GM19468 (cell line): Measurements from ENCODE around the gene PKNOX2.

Experiments
- ATAC-seq: cut with Tn5 transposase; IDR thresholded peaks from one replicate; pipeline ENCODE4 v1.9.1; 2021; ENCODE audit warnings: mild to moderate bottlenecking, moderate library complexity, moderate number of reproducible peaks; ENCODE audit not compliant: unreplicated experiment; ENCODE audit errors: extremely low read depth

PKNOX2 gene

DNA sequence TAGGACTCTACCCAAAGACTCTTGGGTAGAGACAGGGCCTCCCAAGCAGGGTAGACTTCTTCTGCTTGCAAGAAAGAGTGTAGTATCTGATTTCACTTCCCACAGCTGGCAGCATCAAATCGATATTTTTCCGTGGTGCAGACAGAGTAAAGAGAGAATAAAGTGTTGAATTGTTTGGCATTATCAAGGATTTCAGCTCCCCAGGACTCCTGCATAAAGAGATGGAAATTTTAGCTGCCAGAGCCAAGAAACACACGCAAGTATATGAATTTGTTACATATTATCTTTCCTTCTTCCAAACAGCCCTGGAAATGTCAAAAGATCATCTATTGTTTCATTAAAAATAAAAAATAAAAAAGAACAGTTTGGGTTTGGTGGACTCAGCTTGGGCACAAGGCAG lies 136.8 kb downstream of the PKNOX2 start:
- no peak for ATAC-seq

DNA sequence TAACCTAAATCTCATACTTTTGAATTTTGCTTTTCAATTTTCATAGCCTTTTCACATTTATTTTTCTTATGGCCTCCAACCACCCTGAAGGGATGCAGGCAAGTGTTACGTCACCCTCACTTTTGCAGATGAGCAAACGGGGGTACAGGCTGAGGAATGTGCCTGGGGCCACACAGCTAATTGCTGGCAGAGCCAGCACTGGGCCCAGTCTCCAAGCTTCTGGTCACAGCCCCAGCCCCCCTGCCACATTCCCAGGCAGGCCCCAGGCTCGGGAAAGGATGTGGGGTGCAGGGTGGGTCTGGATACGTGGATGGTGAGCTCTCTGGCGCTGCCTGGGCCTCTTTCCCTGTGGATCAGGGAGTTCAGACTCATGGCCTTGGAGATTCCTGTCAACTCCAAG lies 138.6 kb downstream of the PKNOX2 start:
- ATAC-seq, result no peak

DNA sequence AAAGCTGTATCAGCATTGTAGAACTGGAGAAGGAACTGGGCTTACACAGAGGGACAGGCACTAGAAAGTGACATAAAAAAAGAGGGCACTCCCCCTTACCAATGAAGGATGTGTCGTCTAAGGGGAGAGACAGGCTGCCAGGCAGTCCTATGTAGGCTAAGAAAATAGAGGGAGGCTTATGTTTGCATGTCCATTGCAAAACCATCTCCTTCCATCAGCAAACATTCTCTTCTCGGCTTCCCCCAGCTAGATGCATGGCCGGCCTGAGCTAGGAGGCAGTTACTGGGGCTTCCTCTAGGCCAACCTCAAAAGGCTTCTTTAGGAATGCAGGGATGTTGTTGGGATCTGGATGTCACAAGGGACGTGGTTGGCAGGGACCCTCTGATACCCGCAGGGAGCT lies 139.1 kb downstream of the PKNOX2 start:
- no peak for ATAC-seq

DNA sequence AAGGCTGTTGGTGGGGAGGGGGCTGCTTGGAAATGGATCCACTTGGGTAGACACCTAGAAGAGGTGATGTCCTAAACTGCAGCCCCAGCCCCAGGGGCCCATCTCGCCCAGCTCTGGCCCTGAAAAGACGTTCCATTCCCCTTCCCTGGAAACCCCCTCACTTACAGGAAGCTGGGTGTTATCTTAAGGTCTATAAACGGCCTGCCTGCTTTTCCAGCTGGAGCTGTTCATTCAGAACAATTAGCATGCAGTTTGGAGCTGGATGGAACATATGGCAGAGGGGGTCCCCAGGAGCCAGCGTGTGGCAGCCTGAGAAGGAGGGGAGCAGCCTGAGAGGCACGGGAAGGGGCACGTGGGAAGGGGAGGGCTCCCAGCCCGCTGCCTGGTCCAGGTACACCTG lies 139.6 kb downstream of the PKNOX2 start:
- no peak for ATAC-seq

DNA sequence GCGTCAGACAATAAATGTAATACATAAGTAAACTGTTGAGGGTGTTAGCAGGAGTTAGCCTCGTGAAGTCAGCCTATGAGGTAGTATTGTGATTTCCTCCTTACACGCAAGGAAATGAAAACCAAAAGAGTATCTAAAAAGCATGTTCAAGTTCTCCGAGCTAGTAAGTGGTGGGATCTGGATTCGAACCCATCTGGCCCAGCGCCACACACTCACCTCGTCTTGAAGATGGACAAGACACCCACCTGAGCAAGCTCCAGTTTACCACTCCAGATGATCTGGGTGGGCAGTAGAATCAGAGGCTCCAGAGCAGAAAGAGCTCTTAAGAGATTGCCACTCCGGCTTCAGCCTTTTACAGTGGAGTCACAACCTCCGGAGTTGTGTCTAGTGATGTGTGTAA lies 140.3 kb downstream of the PKNOX2 start:
- no peak for ATAC-seq

DNA sequence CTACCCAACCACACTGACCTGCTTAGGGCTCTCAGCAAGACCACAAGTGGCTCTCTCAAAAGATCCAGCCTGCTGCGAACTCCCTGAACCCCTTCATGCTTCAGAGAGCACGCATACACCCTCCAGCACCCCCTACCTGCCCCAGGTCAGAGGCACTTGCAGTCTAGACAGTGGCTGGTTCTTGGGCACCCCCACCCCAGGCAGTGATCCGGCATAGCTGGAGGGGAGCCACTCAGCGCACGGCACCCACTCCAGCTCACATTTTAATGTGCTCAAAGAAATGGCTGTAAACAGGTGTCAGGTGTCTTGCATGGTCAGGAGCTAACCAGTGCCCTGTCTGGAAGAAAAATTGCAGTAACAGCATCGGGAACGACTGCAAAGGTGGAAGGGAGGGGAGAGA lies 140.8 kb downstream of the PKNOX2 start:
- ATAC-seq, result no peak

DNA sequence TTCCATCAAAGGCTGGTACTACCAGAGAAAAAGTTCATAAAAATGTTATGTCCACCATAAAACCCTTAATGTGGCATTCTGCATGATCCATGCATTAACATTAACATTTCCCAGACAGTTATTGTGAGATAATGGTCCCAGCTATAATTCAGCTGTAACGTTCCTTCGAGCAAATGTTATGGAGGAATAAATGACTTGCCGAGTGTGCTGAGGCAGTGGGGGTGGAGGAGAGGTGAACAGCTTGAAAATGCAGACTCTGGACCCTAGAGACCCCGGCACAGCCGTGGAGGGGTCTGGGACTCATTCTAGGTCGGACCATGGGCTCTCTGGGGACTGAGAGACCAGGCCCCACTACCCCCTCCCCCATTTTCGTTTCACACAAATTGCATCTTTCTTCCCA lies 141.9 kb downstream of the PKNOX2 start:
- ATAC-seq, result no peak

DNA sequence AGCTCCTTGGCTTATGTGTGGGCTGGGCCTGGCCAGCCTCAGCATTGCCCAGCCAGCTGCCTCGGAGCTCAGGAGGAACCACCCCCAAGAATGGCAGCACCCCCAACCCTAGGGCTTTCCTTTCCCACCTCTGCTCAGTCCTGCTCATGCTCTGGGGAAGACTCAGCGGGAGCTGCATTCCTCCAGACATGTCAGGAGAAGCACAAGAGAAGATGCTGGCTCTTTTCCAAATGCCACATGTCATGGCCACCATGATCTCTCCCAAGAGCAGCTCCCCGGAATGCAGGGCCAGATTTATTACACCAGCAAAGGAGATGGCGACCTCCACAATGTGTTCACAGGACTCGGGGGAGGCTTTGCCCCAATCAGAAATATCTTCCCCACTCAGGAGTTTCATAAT lies 143.7 kb downstream of the PKNOX2 start:
- ATAC-seq, result no peak

DNA sequence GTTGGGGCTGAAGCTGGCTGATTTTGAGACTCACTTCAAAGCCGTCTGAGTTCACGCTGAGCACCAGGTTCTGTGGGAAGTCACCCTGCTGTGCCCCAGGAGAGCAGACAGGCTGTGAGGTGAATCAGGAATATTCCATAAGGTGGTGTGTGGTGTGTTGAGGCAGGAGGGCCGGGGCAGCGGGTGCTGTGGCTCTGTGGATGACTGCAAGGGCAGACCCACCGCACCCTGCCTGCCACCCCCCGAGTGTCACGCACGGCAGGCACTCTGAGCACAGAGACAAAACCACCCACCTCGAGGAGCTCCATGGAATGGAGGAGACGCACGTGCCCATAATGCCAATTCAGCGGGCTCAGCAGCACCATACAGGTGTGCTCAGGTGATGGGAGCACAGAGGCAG lies 147.8 kb downstream of the PKNOX2 start:
- ATAC-seq, result no peak

DNA sequence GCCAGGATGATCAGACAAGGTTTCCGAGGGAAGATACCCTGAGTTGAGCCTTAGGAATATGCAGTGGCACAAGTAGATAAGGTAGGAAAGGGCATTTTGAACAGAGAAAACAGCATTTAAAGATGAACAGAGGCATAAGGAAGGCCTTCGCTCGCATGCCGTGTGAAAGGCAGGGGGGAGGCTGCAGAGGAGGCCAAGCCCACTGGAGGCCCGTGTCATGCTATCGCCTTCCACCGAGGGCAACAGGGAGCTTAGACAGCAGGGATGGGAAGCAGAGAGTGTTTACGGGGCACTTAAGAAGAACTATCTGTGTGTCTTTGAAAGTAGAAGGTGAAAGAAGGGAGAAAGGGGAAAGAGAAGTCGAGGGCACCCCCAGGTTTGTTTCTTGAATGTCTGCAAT lies 148.3 kb downstream of the PKNOX2 start:
- no peak for ATAC-seq

DNA sequence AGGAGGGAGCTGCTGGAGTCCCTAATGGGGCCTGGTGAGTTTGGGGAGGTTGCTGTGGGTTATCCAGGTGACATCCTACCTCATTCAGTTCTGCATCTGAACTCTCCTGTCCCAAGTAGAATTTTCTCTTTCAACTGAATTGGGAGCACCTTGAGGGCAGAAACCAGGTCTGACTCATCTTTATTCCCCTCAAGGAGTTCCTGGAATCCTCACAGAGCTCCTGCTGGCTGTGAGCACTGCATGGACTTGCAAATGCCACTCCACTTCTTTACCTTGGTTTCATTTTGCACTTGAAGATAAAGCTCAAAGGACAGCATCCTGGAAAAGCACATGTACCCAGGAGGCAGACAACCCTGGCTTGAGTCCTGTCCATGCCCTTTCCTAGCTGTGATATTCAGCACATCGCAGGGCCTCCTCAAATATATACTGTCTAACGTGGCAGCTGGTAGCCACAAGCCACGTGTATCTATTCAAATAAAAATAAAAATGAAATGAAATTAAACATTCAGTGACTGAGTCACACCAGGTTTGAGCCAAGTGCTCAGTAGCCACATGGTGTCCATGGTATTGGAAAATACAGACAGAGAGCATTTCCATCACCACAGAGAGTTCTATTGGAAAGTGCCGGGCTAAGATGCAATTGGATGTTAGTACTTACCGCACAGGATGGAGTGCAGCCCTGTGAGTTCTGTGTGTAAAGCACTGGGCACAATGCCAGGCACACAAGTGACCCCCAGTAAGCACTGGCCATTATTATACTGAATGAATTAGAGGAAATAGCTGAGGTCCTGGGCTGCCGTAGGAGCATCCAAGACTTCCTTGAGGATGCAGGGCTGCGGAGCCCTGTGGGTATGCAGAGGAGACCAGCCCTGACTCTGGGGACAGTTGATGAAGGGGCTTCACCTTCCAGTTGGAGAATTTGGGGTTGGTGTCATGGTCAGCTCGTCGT lies 149.0 kb downstream of the PKNOX2 start:
- ATAC-seq, result no peak

DNA sequence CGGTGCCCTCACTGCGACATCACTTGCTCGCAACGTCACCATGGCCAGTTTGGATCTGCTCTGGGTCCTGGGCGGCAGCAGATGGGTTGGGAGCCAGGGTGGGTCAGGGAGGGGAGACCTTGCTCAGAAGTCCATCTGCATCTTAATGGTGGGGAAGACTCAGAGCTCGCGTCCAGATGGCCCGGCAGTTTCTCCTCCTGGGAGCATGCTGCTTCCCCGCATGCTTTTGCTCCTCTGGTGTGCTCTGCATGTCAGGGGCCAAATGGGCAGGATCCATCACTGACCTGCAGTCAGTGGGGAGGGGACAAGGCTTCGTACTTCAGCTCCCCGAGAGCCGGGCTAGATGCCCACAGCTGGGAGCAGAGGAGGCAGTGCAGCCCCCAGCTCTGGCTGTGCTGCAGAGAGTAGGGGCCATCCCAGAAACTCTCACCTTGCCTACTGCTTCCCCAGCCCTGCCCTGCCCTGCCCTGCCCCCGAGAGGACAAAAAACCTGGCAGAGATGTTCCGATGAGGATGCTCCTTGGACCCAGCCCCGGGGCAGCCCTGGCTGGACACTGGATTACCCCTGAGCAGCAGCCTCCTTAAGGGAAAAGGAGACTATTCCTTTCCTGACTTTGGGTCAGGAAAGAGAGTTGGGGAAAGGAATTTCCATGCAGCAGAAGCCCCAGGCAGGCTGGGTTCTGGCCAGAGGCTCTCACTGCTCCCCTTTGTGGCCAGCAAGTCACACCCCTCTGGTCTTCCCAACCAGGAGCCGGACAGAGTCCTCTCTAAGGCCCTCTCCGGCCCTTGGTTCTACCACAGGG lies 149.9 kb downstream of the PKNOX2 start:
- ATAC-seq, result no peak

DNA sequence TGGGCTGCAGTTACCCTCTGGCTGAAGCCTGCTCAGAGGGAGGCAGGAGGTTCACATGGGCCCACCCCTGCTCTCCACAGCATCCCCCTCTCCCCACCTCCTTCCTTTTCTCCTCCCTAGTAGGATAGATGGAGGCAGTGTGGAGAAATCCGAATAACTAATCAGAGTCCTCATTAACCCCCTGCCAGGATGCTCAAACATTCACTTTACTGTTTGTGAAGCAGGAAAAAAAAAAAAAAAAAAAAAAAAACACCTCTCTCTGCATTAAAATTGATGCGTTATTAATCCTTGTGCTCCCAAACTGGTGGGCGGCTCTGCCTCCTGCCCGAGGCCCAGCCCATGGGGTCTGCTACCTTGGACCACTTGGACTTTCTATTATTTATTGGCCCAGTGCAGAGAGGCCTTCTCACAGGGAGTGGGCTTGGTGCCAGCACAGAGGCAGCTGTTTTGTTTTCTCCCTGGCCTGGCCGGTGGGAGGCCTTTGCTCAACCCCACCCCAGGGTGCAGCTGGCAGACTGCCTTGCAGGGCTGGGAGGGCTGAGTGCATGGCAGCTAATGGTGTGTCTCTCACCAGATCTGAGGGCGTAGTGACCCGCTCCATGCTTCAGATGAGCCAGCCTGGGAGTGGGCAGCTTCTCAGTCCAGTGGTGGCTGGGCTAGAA lies 150.7 kb downstream of the PKNOX2 start:
- no peak for ATAC-seq

DNA sequence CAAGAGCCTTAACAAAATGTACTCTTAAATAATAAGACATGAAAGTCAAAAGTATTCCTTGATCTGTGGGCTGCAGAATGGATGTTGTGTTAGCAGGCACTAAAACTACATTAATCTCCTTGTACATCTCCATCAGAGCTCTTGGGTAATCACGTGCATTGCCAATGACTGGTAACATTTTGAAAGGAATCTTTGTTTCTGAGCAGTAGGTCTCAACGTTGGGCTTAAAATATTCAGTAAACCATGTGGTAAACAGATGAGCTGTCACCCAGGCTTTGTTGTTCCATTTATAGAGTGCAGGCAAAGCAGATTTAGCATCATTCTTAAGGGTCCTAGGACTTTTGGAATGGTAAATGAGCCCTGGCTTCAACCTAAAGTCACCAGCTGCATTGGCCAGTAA lies 152.9 kb downstream of the PKNOX2 start:
- ATAC-seq, result no peak

DNA sequence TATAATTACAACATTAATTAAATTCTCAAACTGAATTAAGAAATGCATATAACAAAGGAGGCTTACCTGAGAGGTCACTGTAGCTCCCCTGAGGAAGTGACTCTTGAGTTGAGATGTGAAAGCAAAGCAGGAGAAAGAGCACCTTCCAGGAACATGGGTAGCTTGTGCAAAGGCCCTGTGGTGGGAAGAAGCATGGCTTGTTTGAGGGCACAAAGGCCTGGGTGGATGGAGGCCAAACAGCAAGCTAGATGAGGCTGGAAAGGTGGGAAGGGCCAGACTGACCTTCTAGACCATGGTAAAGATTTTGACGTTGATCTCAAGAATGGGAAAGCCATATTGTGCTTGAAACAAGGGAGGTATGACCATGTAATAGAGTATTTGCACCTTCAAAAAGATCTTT lies 155.1 kb downstream of the PKNOX2 start:
- no peak for ATAC-seq

DNA sequence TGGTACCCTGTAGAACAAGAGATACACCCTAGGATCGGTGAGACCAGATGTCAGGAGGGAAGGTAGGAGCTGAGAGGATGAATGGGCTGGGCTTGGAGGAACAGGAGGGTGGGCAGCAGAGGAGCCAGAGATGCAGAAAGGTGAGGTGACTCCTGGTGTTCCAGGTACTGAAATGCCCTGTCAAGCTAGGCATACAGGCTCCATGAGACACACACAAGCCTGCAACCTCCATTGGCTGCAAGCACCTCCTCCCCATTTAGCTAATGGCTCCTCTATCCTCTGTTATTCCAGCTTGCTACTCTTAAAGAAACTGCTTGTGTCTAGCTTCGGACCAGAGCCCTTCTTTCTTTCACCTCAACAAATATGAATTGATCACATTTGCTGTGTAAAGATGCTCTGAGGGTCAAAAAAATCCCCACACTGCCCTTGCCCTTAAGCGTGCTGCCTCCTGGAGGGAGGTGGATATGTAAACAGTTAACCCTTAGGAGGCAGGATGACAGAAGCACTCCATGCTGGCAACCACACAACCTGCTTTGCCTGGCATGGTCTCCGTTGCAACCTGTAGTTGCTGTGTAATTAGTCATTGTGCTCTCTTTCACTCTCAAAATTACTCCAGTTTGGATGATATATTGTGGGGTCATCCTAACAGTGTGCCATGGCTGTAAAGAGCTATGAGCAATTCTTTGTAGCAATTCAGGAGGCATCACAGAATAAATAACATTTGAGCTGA lies 156.0 kb downstream of the PKNOX2 start:
- ATAC-seq, result no peak

DNA sequence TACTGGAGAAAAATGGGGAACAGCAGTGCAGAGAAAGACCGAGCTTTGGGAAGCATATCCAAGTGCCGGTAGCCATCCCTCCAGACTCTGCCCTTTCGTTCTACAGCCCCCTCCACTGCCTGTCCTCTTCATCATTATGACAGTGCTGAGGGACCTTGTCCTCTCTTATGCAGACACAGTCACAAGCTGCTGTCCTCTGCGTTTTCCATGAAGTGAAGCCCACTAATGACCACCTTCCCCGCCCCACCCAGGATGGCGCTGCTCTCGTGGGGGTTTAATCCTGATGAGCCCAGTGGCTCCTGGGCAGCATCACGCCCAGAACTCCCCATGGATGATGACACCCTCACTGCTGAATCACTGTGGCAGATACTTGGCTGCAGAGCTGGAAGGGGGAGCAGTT lies 157.7 kb downstream of the PKNOX2 start:
- no peak for ATAC-seq

DNA sequence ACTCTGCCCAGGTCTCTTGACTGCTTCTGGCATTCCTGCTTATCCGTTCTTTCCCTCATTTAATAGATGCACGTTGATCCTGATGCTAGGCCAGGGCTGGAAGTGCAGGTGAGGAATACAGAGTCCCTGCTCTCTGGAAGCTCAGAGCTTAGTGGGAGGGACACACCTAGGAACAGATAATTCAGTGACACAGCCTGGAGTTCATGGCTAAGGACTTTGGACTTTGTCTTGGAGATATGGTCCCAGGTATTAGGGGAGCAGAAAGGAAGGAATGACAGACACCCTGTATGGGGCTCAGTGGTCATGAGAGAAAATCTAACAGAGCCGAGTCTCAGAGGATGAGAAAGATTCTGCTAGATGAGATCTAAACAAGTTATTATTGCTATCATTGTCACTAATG lies 160.6 kb downstream of the PKNOX2 start:
- no peak for ATAC-seq

DNA sequence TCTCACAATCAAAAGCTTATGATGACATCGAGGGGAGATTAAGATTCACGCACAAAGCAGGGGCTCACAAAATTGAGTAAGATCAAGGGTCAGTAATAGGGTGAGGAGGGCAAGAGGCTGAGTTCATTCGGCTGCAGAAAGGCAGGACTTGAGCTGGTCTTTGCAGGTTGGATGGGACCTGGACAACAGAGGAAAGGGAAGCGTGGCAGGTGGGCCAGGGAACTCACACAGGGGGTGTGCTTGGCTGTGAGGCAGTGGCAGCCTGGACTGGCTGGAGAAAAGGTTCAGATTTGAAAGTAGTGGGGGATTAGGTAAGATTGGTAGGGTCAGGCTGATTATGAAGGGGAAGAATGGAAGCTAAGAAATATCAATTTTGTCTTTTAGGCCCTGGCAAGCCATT lies 161.6 kb downstream of the PKNOX2 start:
- ATAC-seq, result no peak

DNA sequence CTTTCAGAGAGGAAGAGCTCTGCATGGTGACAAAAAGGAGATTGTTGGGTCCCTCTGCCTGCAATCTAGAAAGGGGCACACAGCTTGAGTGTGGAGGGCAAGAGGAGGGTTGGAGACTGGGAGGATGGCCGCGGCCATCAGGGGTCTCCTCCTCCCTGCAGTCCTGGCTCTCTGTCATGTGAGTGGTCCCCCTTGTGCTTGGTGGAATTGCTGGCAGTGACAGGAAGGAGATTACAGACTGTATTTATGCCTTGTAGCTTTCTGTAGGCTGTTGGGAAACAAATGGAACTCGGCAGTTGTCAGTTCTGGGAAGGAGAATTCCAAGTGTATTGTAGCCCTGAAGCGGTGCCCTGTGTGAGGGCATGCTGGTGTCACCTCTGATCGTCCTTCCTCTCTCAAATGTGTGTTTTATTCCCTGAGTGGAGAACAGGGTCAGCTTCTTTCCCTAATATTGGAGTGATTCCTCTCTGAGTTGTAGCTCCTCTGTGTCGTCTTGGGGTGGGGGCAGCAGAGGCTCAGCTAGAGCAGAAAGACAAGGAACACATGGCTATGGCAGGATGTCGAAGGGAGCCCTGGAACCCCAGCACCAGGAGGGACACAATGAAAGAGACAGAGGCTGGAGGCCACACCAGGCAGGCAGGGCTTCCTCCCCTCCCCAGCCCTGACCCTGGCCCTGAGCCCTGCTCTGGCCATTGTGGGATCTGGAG lies 163.1 kb downstream of the PKNOX2 start:
- ATAC-seq, result no peak
